H1 (cell line): ENCODE results near the gene FGD5. TPM values are rescaled to one million over a fixed set of nuclear protein-coding genes. Genes with fewer than 3 reads are reported as not detected.

Source experiments
- CBX5 ChIP-seq: fragments of 300-800, 300-1000 bp; sonication (generic); IDR thresholded peaks from 2 replicates; pipeline ENCODE4 v1.7.1; 2016; ENCODE audit warnings: antibody characterized with exemption, low read length, low read depth
- CHD7 ChIP-seq: fragments of 300-600 bp; sonication (generic); IDR thresholded peaks from 2 replicates; pipeline ENCODE4 v1.7.1; 2012; ENCODE audit warnings: low read length, moderate library complexity, mild to moderate bottlenecking, inconsistent platforms; ENCODE audit not compliant: insufficient replicate concordance
- CREB1 ChIP-seq: IDR thresholded peaks from 2 replicates; pipeline ENCODE4 v1.6.1; 2012; ENCODE audit warnings: inconsistent platforms
- PHF8 ChIP-seq: fragments of 200-600 bp; sonication (generic); conservative IDR thresholded peaks from 2 replicates; pipeline ENCODE4 v1.7.1; 2012; ENCODE audit warnings: low read depth, mild to moderate bottlenecking, inconsistent platforms, low read length, moderate library complexity
- RBBP5 ChIP-seq: IDR thresholded peaks from 2 replicates; pipeline ENCODE4 v1.7.1; 2012; ENCODE audit warnings: low read depth, mild to moderate bottlenecking, inconsistent platforms, low read length, moderate library complexity, borderline replicate concordance
- SIX5 ChIP-seq: IDR thresholded peaks from 2 replicates; pipeline ENCODE4 v1.6.1; 2011; ENCODE audit warnings: mild to moderate bottlenecking, low read depth, low read length
- SP1 ChIP-seq: IDR thresholded peaks from 2 replicates; pipeline ENCODE4 v1.6.1; 2011; ENCODE audit warnings: low read depth, low read length
- TEAD4 ChIP-seq: IDR thresholded peaks from 2 replicates; pipeline ENCODE4 v1.6.1; 2012; ENCODE audit warnings: low read depth, low read length, inconsistent platforms, mixed read lengths
- polyA plus RNA-seq, 7 experiments: library from polyadenylated mRNA; depleted of rRNA in 3 of 7; stranded (reverse) in 5 of 7; unstranded in 2 of 7; fragments of >200 nt in 5 of 7; fragments of 200-250 nt in 2 of 7; gene quantifications; 1 replicate in 5 of 7; 2 replicates in 1 of 7; 4 replicates in 1 of 7; pipeline versions ENCODE4 v1.2.1 to v1.2.3, GENCODE V29; 2011 to 2013; ENCODE audit warnings: missing spikeins in 2 of 7, mixed read lengths in 2 of 7
- total RNA-seq: library from RNA; stranded (reverse); fragmentation: NEBNext Ultra II Directional; extraction: Animal tissue kit (Norgen Biotek cat#: 25700); gene quantifications from 2 replicates; pipeline ENCODE4 v1.2.1, GENCODE V29; 2021

FGD5 gene
- total and polyA plus RNA-seq, 2 of the 8 experiments (the other 6 are each of a cell fraction or from before 2014, with no cell fraction given): 4.7 to 14.3 TPM

GRCh38 chr3:14897266-14897665, 78.5 kb downstream of the FGD5 start (continued):
- TF ChIP-seq CHD7 (no peak), SP1 (no peak), RBBP5 (no peak), PHF8 (no peak), CBX5 (no peak), CREB1 (no peak), TEAD4 (no peak), SIX5 (no peak)
